GM12875 (cell line): ENCODE results near the gene PDLIM7.

Experiments
- H3K4me3 ChIP-seq: one replicate; pipeline ENCODE4 v1.5.1; 2011; ENCODE audit warnings: low read depth, low read length, control low read depth
- CTCF ChIP-seq: IDR thresholded peaks from 2 replicates; pipeline ENCODE4 v1.5.1; 2011; ENCODE audit warnings: low read depth, mild to moderate bottlenecking, control low read depth, inconsistent platforms, low read length, moderate library complexity, borderline replicate concordance; ENCODE audit not compliant: insufficient read depth

Gene PDLIM7

GRCh38 chr5:177435847-177436536 lies 61.4 kb downstream of the PDLIM7 start:
- no peak overlapping the region for H3K4me3 ChIP-seq
- no peak for TF ChIP-seq CTCF

- H3K4me3 ChIP-seq, result no peak overlapping the region
- TF ChIP-seq CTCF, result no peak
Measured at GRCh38 chr5:177434942-177435738, 62.3 kb downstream of the PDLIM7 start.

GRCh38 chr5:177434437-177434836 lies 63.0 kb downstream of the PDLIM7 start:
- TF ChIP-seq CTCF, result no peak

GRCh38 chr5:177433658-177434217 lies 63.7 kb downstream of the PDLIM7 start:
- TF ChIP-seq CTCF, result no peak
- H3K4me3 ChIP-seq, result no peak overlapping the region

More at GRCh38 chr5:177434437-177434836, 63.0 kb downstream of the PDLIM7 start:
- H3K4me3 ChIP-seq, result no peak overlapping the region
